Islet precursor cell (in vitro differentiated cells): Measurements from ENCODE around the gene LEMD1.
"Not testable (repeated sequence)": the region's sequence is repeated elsewhere in the genome, so short reads cannot be mapped to it uniquely, and the experiment has no call there.

Experiments
- DNase-seq: peaks from one replicate; pipeline ENCODE4 v3.0.0-alpha.2; 2018

Gene LEMD1

GRCh38 chr1:205424901-205425600 lies 3.2 kb upstream of the LEMD1 start:
- DNase-seq = peak; percentile 31

- no peak for DNase-seq
Measured at GRCh38 chr1:205423814-205424399, 2.1 kb upstream of the LEMD1 start.

- DNase-seq = peak; percentile 7
Measured at GRCh38 chr1:205422993-205423642, 1.3 kb upstream of the LEMD1 start.

- no peak for DNase-seq
Measured at GRCh38 chr1:205420938-205421337, 918 bp downstream of the LEMD1 start.

- peak; percentile 29 for DNase-seq
Measured at GRCh38 chr1:205417870-205418635, 3.8 kb downstream of the LEMD1 start.

- DNase-seq = peak; percentile 21
Measured at GRCh38 chr1:205416322-205416721, 5.5 kb downstream of the LEMD1 start.

- no peak for DNase-seq
Measured at GRCh38 chr1:205410581-205411298, 11.1 kb downstream of the LEMD1 start.

GRCh38 chr1:205407970-205408369 lies 13.9 kb downstream of the LEMD1 start:
- DNase-seq = no peak

- not testable (repeated sequence) for DNase-seq
Measured at GRCh38 chr1:205406252-205406651, 15.6 kb downstream of the LEMD1 start.

- not testable (repeated sequence) for DNase-seq
Measured at GRCh38 chr1:205404484-205404883, 17.4 kb downstream of the LEMD1 start.

- no peak for DNase-seq
Measured at GRCh38 chr1:205398586-205398985, 23.3 kb downstream of the LEMD1 start.

GRCh38 chr1:205396967-205397616 lies 24.8 kb downstream of the LEMD1 start:
- DNase-seq = peak; percentile 64

GRCh38 chr1:205395616-205396015 lies 26.2 kb downstream of the LEMD1 start:
- DNase-seq = no peak

- no peak for DNase-seq
Measured at GRCh38 chr1:205392650-205393049, 29.2 kb downstream of the LEMD1 start.

GRCh38 chr1:205391386-205391785 lies 30.5 kb downstream of the LEMD1 start:
- no peak for DNase-seq

- DNase-seq = no peak
Measured at GRCh38 chr1:205387845-205388244, 34.0 kb downstream of the LEMD1 start.

- not testable (repeated sequence) for DNase-seq
Measured at GRCh38 chr1:205382990-205383389, 38.9 kb downstream of the LEMD1 start.

GRCh38 chr1:205382561-205382960 lies 39.3 kb downstream of the LEMD1 start:
- no peak for DNase-seq

GRCh38 chr1:205381305-205381704 lies 40.6 kb downstream of the LEMD1 start:
- no peak for DNase-seq

GRCh38 chr1:205380882-205381281 lies 41.0 kb downstream of the LEMD1 start:
- no peak for DNase-seq

- no peak for DNase-seq
Measured at GRCh38 chr1:205379056-205379455, 42.8 kb downstream of the LEMD1 start.

GRCh38 chr1:205377355-205377754 lies 44.5 kb downstream of the LEMD1 start:
- DNase-seq = no peak
